ENCODE measurements around the gene EFEMP2.

- TF ChIP-seq, protein P1, sequence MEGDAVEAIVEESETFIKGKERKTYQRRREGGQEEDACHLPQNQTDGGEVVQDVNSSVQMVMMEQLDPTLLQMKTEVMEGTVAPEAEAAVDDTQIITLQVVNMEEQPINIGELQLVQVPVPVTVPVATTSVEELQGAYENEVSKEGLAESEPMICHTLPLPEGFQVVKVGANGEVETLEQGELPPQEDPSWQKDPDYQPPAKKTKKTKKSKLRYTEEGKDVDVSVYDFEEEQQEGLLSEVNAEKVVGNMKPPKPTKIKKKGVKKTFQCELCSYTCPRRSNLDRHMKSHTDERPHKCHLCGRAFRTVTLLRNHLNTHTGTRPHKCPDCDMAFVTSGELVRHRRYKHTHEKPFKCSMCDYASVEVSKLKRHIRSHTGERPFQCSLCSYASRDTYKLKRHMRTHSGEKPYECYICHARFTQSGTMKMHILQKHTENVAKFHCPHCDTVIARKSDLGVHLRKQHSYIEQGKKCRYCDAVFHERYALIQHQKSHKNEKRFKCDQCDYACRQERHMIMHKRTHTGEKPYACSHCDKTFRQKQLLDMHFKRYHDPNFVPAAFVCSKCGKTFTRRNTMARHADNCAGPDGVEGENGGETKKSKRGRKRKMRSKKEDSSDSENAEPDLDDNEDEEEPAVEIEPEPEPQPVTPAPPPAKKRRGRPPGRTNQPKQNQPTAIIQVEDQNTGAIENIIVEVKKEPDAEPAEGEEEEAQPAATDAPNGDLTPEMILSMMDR (IDR thresholded peaks at IDR 0.05; ENCODE audit: low read depth, low read length, poor library complexity, severe bottlenecking): no peak
- no peak for TF ChIP-seq EZH2phosphoT487 (IDR thresholded peaks at IDR 0.05; ENCODE audit: borderline replicate concordance, low read length)
Measured at GRCh38 chr11:65859812-65860277, 12.8 kb downstream of the EFEMP2 start.

Measured in DOHH2 (cell line).